ENCODE results near the gene CCDC90B. TPM values are rescaled to one million over a fixed set of nuclear protein-coding genes. Genes with fewer than 3 reads are reported as not detected.
"Not testable (repeated sequence)": the region's sequence is repeated elsewhere in the genome, so short reads cannot be mapped to it uniquely, and the experiment has no call there.

CCDC90B gene
- total RNA-seq, 4 donors from 2014 or later = 31.0 to 56.5 (median 40.1) TPM

GRCh38 chr11:83275888-83276641 lies 10.1 kb downstream of the CCDC90B start:
- Histone ChIP-seq H3K27me3 (no peaks in the 10 kb centered on the region), H3K27ac (no peak overlapping the region), H3K36me3 (peaks cover 2 to 79% (median 9%) of the 10 kb centered on the region in 3 donors), H3K4me3 (no peak overlapping the region), H3K4me1 (peaks cover 0 to 2% (median 0%) of the 10 kb centered on the region in 4 donors), H3K9me3 (no peaks in the 10 kb centered on the region)
- DNase-seq (ENCODE audit: low spot score in 2 of 2) = no peak
- TF ChIP-seq POLR2A (IDR thresholded peaks at IDR 0.05) = no peak
- no peak for TF ChIP-seq EP300 (IDR thresholded peaks at IDR 0.05)
- no peak for TF ChIP-seq CTCF (IDR thresholded peaks at IDR 0.05)
- 82 to 83% methylated on average over 8 of the region's 8 CpGs for WGBS, 2 donors

DNA sequence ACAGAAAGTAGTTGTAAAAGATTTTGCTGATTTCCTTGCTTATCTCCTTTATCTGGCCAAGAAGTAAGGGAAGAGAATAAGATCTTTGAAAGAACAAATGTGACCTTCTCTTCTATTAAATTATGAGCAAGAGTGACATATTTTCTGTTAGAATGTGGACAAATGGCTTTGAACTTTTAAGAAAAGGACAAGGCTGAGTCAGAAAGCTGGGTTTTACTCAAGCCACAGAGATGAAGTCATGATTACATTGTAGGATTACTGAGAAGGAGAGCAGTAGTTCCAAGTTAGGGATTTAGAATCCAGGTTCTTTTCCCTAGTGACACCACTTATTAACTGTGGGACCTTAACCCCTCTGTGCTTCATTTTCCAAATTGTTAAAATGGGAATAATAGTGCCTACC lies 13.5 kb downstream of the CCDC90B start:
- H3K9me3 ChIP-seq = no peaks in the 10 kb centered on the region
- DNase-seq (ENCODE audit: low spot score in 2 of 2) = no peak
- TF ChIP-seq EP300 (IDR thresholded peaks at IDR 0.05) (no peak), CTCF (IDR thresholded peaks at IDR 0.05) (no peak), POLR2A (IDR thresholded peaks at IDR 0.05) (no peak)
- peak overlapping the region in 2 of 4 donors; percentile 6 to 67 for H3K27ac ChIP-seq
- H3K4me1 ChIP-seq = no peaks in the 10 kb centered on the region
- H3K27me3 ChIP-seq = no peaks in the 10 kb centered on the region
- no peak overlapping the region for H3K4me3 ChIP-seq
- peaks cover 0 to 79% (median 9%) of the 10 kb centered on the region in 3 donors for H3K36me3 ChIP-seq

- peak overlapping the region in 1 of 4 donors; percentile 67 for H3K27ac ChIP-seq
- H3K9me3 ChIP-seq; DNase-seq (ENCODE audit: low spot score in 2 of 2); H3K27me3 ChIP-seq; H3K4me1 ChIP-seq; H3K4me3 ChIP-seq: not testable (repeated sequence)
- H3K36me3 ChIP-seq = peaks cover 0 to 79% (median 9%) of the 10 kb centered on the region in 3 donors
- 97 to 98% methylated on average over 5 of the region's 5 CpGs for WGBS, 2 donors
Observed at GRCh38 chr11:83271734-83272133, 14.4 kb downstream of the CCDC90B start.

GRCh38 chr11:83269080-83269479 lies 17.1 kb downstream of the CCDC90B start:
- not testable (repeated sequence) for H3K4me3 ChIP-seq; H3K9me3 ChIP-seq; H3K4me1 ChIP-seq; H3K27me3 ChIP-seq; H3K27ac ChIP-seq; DNase-seq (ENCODE audit: low spot score in 2 of 2)
- 47 to 60% methylated on average over 2 of the region's 2 CpGs for WGBS, 2 donors
- H3K36me3 ChIP-seq = peaks cover 0 to 77% (median 9%) of the 10 kb centered on the region in 3 donors

- no peak for DNase-seq (ENCODE audit: low spot score in 2 of 2)
- H3K36me3 ChIP-seq = peaks cover 0 to 71% (median 5%) of the 10 kb centered on the region in 3 donors
- H3K4me3 ChIP-seq = no peak overlapping the region
- no peak overlapping the region for H3K27ac ChIP-seq
- H3K9me3 ChIP-seq = no peaks in the 10 kb centered on the region
- no peaks in the 10 kb centered on the region for H3K27me3 ChIP-seq
- no peak for TF ChIP-seq EP300 (IDR thresholded peaks at IDR 0.05)
- TF ChIP-seq POLR2A (IDR thresholded peaks at IDR 0.05) = no peak
- TF ChIP-seq CTCF (IDR thresholded peaks at IDR 0.05) = no peak
- no peaks in the 10 kb centered on the region for H3K4me1 ChIP-seq
- 94 to 100% methylated on average over 1 of the region's 1 CpG for WGBS, 2 donors
Observed at GRCh38 chr11:83265331-83265730, 20.8 kb downstream of the CCDC90B start.

- peaks cover 0 to 76% (median 0%) of the 10 kb centered on the region in 3 donors for H3K36me3 ChIP-seq
- WGBS, 2 donors = 91 to 100% methylated on average over 1 of the region's 1 CpG
- no peak for DNase-seq (ENCODE audit: low spot score in 2 of 2)
Observed at GRCh38 chr11:83259559-83259958, 26.6 kb downstream of the CCDC90B start.

More at GRCh38 chr11:83259559-83259958, 26.6 kb downstream of the CCDC90B start:
- Histone ChIP-seq H3K4me1 (peaks cover 0 to 8% (median 0%) of the 10 kb centered on the region in 4 donors), H3K27ac (no peak overlapping the region), H3K4me3 (no peak overlapping the region), H3K9me3 (no peaks in the 10 kb centered on the region), H3K27me3 (no peaks in the 10 kb centered on the region)
- no peak for TF ChIP-seq CTCF (IDR thresholded peaks at IDR 0.05)
- TF ChIP-seq EP300 (IDR thresholded peaks at IDR 0.05) = no peak
- no peak for TF ChIP-seq POLR2A (IDR thresholded peaks at IDR 0.05)

Data from tibial nerve (tissue), 4 donors.